Adipose tissue (tissue), 3 donors: ENCODE results near the gene MRFAP1. TPM values are rescaled to one million over a fixed set of nuclear protein-coding genes. Genes with fewer than 3 reads are reported as not detected.

Experiments used
- H3K27ac ChIP-seq: one replicate; pipeline ENCODE4 v1.5.1; 2013; ENCODE audit warnings: low read depth, low read length
- WGBS, 3 donors: extraction: QIAGEN DNeasy Blood & Tissue Kit; methylation state at CpG; one replicate each; pipeline ENCODE4 v1.1.7; 2013; 5-methylcytosine and 5-hydroxymethylcytosine counted together
- polyA plus RNA-seq, 3 donors: library from polyadenylated mRNA; stranded (reverse); fragments of 200-250 nt; gene quantifications; one replicate each; pipeline ENCODE4 v1.2.3, GENCODE V29; 2013
- donor health status: healthy with polysubstance abuse.
- donor health status: Bipolar disorder and iron deficiency.
- donor health status: healthy.

Gene MRFAP1
- polyA plus RNA-seq, 3 donors, result 132 to 387 (median 251) TPM

- WGBS, 3 donors, result 84 to 88% (median 88%) methylated on average over 10 of the region's 10 CpGs
- no peak overlapping the region for H3K27ac ChIP-seq
Measured at GRCh38 chr4:6680372-6681034, 40.0 kb downstream of the MRFAP1 start.

GRCh38 chr4:6681191-6681590 is 40.7 kb downstream of the MRFAP1 start:
- no peak overlapping the region for H3K27ac ChIP-seq
- 83 to 91% (median 85%) methylated on average over 9 of the region's 9 CpGs for WGBS, 3 donors

- WGBS, 3 donors, result 59 to 79% (median 70%) methylated on average over 11 of the region's 11 CpGs
- no peak overlapping the region for H3K27ac ChIP-seq
Measured at GRCh38 chr4:6682862-6683590, 42.5 kb downstream of the MRFAP1 start.

GRCh38 chr4:6684656-6685055 is 44.2 kb downstream of the MRFAP1 start:
- 86 to 89% (median 87%) methylated on average over 11 of the region's 11 CpGs for WGBS, 3 donors
- H3K27ac ChIP-seq, result no peak overlapping the region

- 53 to 66% (median 66%) methylated on average over 4 of the region's 4 CpGs for WGBS, 3 donors
- H3K27ac ChIP-seq, result no peak overlapping the region
Measured at GRCh38 chr4:6686104-6686787, 45.8 kb downstream of the MRFAP1 start.

GRCh38 chr4:6687947-6688878 is 47.7 kb downstream of the MRFAP1 start:
- 75 to 88% (median 81%) methylated on average over 24 of the region's 24 CpGs for WGBS, 3 donors
- no peak overlapping the region for H3K27ac ChIP-seq

GRCh38 chr4:6688879-6689505 is 48.5 kb downstream of the MRFAP1 start:
- no peak overlapping the region for H3K27ac ChIP-seq
- WGBS, 3 donors, result 31 to 34% (median 32%) methylated on average over 22 to 23 of the region's 23 CpGs

- H3K27ac ChIP-seq, result no peak overlapping the region
- WGBS, 3 donors, result 67 to 87% (median 78%) methylated on average over 15 of the region's 15 CpGs
Measured at GRCh38 chr4:6689506-6689960, 49.0 kb downstream of the MRFAP1 start.

Other genes with a start within 250 kb of the MRFAP1 start
- under 1 TPM; 0.09 to 0.34 (median 0.32) TPM for gene PPP2R2C, start 168.1 kb upstream of the MRFAP1 start, polyA plus RNA-seq
- 10 to 100 TPM in 2 of 3 donors, 1 to 10 TPM in 1; 8.7 to 14.9 (median 13.0) TPM for gene MAN2B2, start 65.5 kb upstream of the MRFAP1 start, polyA plus RNA-seq
- gene S100P, start 53.2 kb downstream of the MRFAP1 start, polyA plus RNA-seq, result 10 to 100 TPM in 2 of 3 donors, 1 to 10 TPM in 1; 1.2 to 77.3 (median 48.6) TPM
- 10 to 100 TPM; 23.3 to 66.1 (median 34.0) TPM for gene MRFAP1L1, start 69.2 kb downstream of the MRFAP1 start, polyA plus RNA-seq
- gene BLOC1S4, start 75.5 kb downstream of the MRFAP1 start, polyA plus RNA-seq, result 10 to 100 TPM in 1 of 3 donors, 1 to 10 TPM in 2; 4.7 to 10.8 (median 7.9) TPM
- 1 to 10 TPM; 3.8 to 9.8 (median 6.7) TPM for gene KIAA0232, start 142.0 kb downstream of the MRFAP1 start, polyA plus RNA-seq